Natural killer cell (primary cell): Measurements from ENCODE around the gene MTCH1. TPM values are rescaled to one million over a fixed set of nuclear protein-coding genes. Genes with fewer than 3 reads are reported as not detected.
A peak's percentile ranks its signal among the peaks of the same experiment; 100 is the strongest.

ENCODE experiments used
- ATAC-seq, 3 donors: fragments of 150-1000 bp in 2 of 3; fragments of 200-7000 bp in 1 of 3; cut with Tn5 transposase; 1 replicate in 1 of 3; 2 replicates in 2 of 3; pipeline ENCODE4 v1.10.0; 2021; ENCODE audit warnings: mild to moderate bottlenecking in 2 of 3, moderate library complexity in 2 of 3
- DNase-seq, 2 donors: peaks; one replicate each; pipeline versions ENCODE4 v3.0.0 to v3.0.0-alpha.2; 2013 to 2021; ENCODE audit warnings: mixed read lengths in 1 of 2
- H3K27ac ChIP-seq: one replicate; pipeline ENCODE4 v1.5.1; 2013; ENCODE audit warnings: mild to moderate bottlenecking, low read length
- H3K27me3 ChIP-seq: one replicate; pipeline ENCODE4 v1.6.1; 2013; ENCODE audit warnings: low read length; ENCODE audit not compliant: control insufficient read depth, insufficient read depth
- H3K36me3 ChIP-seq: one replicate; pipeline ENCODE4 v1.6.1; 2013; ENCODE audit warnings: low read length; ENCODE audit not compliant: control insufficient read depth, insufficient read depth
- H3K4me1 ChIP-seq: one replicate; pipeline ENCODE4 v1.6.1; 2013; ENCODE audit warnings: low read length; ENCODE audit not compliant: control insufficient read depth, insufficient read depth
- H3K4me3 ChIP-seq: one replicate; pipeline ENCODE4 v1.5.1; 2013; ENCODE audit warnings: low read length
- H3K9me3 ChIP-seq: one replicate; pipeline ENCODE4 v1.6.1; 2013; ENCODE audit warnings: low read length; ENCODE audit not compliant: control insufficient read depth, insufficient read depth
- H3K27ac Mint-ChIP-seq, 2 donors: one replicate each; pipeline ENCODE4 v1.8.0; 2022; ENCODE audit warnings: mild to moderate bottlenecking in 2 of 2, mixed read lengths in 2 of 2, moderate library complexity in 1 of 2
- H3K27me3 Mint-ChIP-seq, 2 donors: one replicate each; pipeline ENCODE4 v1.8.0; 2022; ENCODE audit warnings: low read depth in 2 of 2, mixed read lengths in 2 of 2
- H3K36me3 Mint-ChIP-seq: one replicate; pipeline ENCODE4 v1.8.0; 2022; ENCODE audit warnings: mixed read lengths
- H3K4me1 Mint-ChIP-seq, 2 donors: one replicate each; pipeline ENCODE4 v1.8.0; 2022; ENCODE audit warnings: mixed read lengths in 2 of 2
- H3K4me3 Mint-ChIP-seq: one replicate; pipeline ENCODE4 v1.8.0; 2022; ENCODE audit warnings: mild to moderate bottlenecking, moderate library complexity, mixed read lengths
- H3K9me3 Mint-ChIP-seq, 2 donors: one replicate each; pipeline ENCODE4 v1.8.0; 2022; ENCODE audit warnings: mixed read lengths in 2 of 2
- CTCF ChIP-seq: fragments of 200-600 bp; IDR thresholded peaks from one replicate; pipeline ENCODE4 v1.8.0; 2022; ENCODE audit warnings: antibody characterized with exemption
- WGBS: methylation state at CpG from one replicate; pipeline ENCODE4 v1.1.7; 2013; ENCODE audit warnings: missing lambda C conversion rate; ENCODE audit not compliant: insufficient coverage; 5-methylcytosine and 5-hydroxymethylcytosine counted together
- intact Hi-C: fragments of 100-400 bp; cut with micrococcal nuclease; formaldehyde crosslinking; loops from one replicate; pipeline ENCODE4 v1.14.2; 2022
- total RNA-seq, 4 donors: library from RNA; stranded (reverse); fragments of 120-200 nt in 1 of 4; gene quantifications; one replicate each; pipeline versions ENCODE4 v1.2.3 to v1.2.4, GENCODE V29; 2013 to 2022

MTCH1 gene
- total RNA-seq, 3 donors from 2014 or later (not counting 1 experiment from before 2014, with no cell fraction given), result 158 to 180 (median 162) TPM

GRCh38 chr6:37020812-37021211, 34.8 kb upstream of the MTCH1 start:
- H3K9me3 Mint-ChIP-seq, result no peaks in the 10 kb centered on the region
- peaks cover 7% of the 10 kb centered on the region for H3K36me3 ChIP-seq
- H3K4me3 ChIP-seq, result no peak overlapping the region
- 97% methylated on average over 5 of the region's 5 CpGs for WGBS
- H3K4me1 Mint-ChIP-seq, result peaks cover 40 to 54% of the 10 kb centered on the region in 2 donors
- no peak overlapping the region for H3K27ac Mint-ChIP-seq
- ATAC-seq (no peak), DNase-seq (no peak)
- intact Hi-C loops, result no loop called here
- peaks cover 40% of the 10 kb centered on the region for H3K4me1 ChIP-seq
- no peak overlapping the region for H3K4me3 Mint-ChIP-seq
- H3K27me3 Mint-ChIP-seq, result no peaks in the 10 kb centered on the region
- no peaks in the 10 kb centered on the region for H3K9me3 ChIP-seq
- no peak overlapping the region for H3K27ac ChIP-seq
- H3K36me3 Mint-ChIP-seq, result no peaks in the 10 kb centered on the region
- H3K27me3 ChIP-seq, result no peaks in the 10 kb centered on the region
- no peak for TF ChIP-seq CTCF

- peaks cover 7% of the 10 kb centered on the region for H3K36me3 ChIP-seq
- Mint-ChIP-seq H3K27me3 (no peaks in the 10 kb centered on the region), H3K9me3 (no peaks in the 10 kb centered on the region), H3K27ac (no peak overlapping the region), H3K4me3 (no peak overlapping the region), H3K36me3 (no peaks in the 10 kb centered on the region), H3K4me1 (peaks cover 40 to 52% of the 10 kb centered on the region in 2 donors)
- ATAC-seq, result no peak
- no peak for DNase-seq
- TF ChIP-seq CTCF, result no peak
- no peaks in the 10 kb centered on the region for H3K27me3 ChIP-seq
- no peaks in the 10 kb centered on the region for H3K9me3 ChIP-seq
- H3K4me3 ChIP-seq, result no peak overlapping the region
- H3K27ac ChIP-seq, result no peak overlapping the region
- peaks cover 39% of the 10 kb centered on the region for H3K4me1 ChIP-seq
- intact Hi-C loops, result no loop called here
- WGBS, result 88% methylated on average over 11 of the region's 12 CpGs
Measured at GRCh38 chr6:37020381-37020780, 34.4 kb upstream of the MTCH1 start.

GRCh38 chr6:37019065-37019450, 33.1 kb upstream of the MTCH1 start:
- no peak for ATAC-seq
- no peak overlapping the region for H3K4me3 ChIP-seq
- peak overlapping the region; percentile 34 for H3K27ac ChIP-seq
- Mint-ChIP-seq H3K9me3 (no peaks in the 10 kb centered on the region), H3K27me3 (no peaks in the 10 kb centered on the region), H3K4me3 (no peak overlapping the region), H3K4me1 (peaks cover 35 to 47% of the 10 kb centered on the region in 2 donors), H3K27ac (peak overlapping the region in 1 of 2 donors; percentile 64), H3K36me3 (no peaks in the 10 kb centered on the region)
- WGBS, result 95% methylated on average over 2 of the region's 2 CpGs
- no peaks in the 10 kb centered on the region for H3K27me3 ChIP-seq
- TF ChIP-seq CTCF, result no peak
- H3K9me3 ChIP-seq, result no peaks in the 10 kb centered on the region
- DNase-seq, result peak in 1 of 2 donors; percentile 25
- H3K36me3 ChIP-seq, result peaks cover 7% of the 10 kb centered on the region
- intact Hi-C loops, result loop anchor here (2.0 kb wide), 1 partner anchor 296 kb away; no protein-coding TSS in a partner anchor
- peaks cover 32% of the 10 kb centered on the region for H3K4me1 ChIP-seq
